K562 (cell line): ENCODE results near the gene PYGM. TPM values are rescaled to one million over a fixed set of nuclear protein-coding genes. Genes with fewer than 3 reads are reported as not detected.

Experiments used
- ATF1 ChIP-seq, 2 experiments: fragments of 450-650 bp in 1 of 2; IDR thresholded peaks; 2 replicates each; pipeline ENCODE4 v1.6.1; 2016; ENCODE audit warnings: missing compliant biosample characterization in 1 of 2, missing genetic modification characterization in 1 of 2
- BCOR ChIP-seq: fragments of 450-650 bp; IDR thresholded peaks from 2 replicates; pipeline ENCODE4 v1.6.1; 2016
- ERF ChIP-seq: fragments of 450-650 bp; formaldehyde crosslinking; IDR thresholded peaks from 2 replicates; pipeline ENCODE4 v1.4.0; 2020; ENCODE audit warnings: mild to moderate bottlenecking, mixed read lengths
- HDAC3 ChIP-seq: fragments of 450-650 bp; IDR thresholded peaks from 2 replicates; pipeline ENCODE4 v1.6.1; 2018; ENCODE audit warnings: borderline replicate concordance, mild to moderate bottlenecking, moderate library complexity; ENCODE audit not compliant: partially characterized antibody
- MCM3 ChIP-seq: fragments of 450-650 bp; IDR thresholded peaks from 2 replicates; pipeline ENCODE4 v1.6.1; 2016
- PTTG1 ChIP-seq: fragments of 450-650 bp; IDR thresholded peaks from 2 replicates; pipeline ENCODE4 v1.6.1; 2016; ENCODE audit warnings: low read depth, mild to moderate bottlenecking, missing genetic modification characterization, missing compliant biosample characterization
- SNAPC5 ChIP-seq: fragments of 250-450 bp; sonication (Bioruptor Pico); IDR thresholded peaks from 2 replicates; pipeline ENCODE4 v1.8.0; 2021; ENCODE audit warnings: moderate library complexity, mild to moderate bottlenecking, inconsistent platforms
- THRAP3 ChIP-seq: fragments of 450-650 bp; IDR thresholded peaks from 2 replicates; pipeline ENCODE4 v1.6.1; 2016; ENCODE audit warnings: mild to moderate bottlenecking, inconsistent platforms, borderline replicate concordance
- TRIM28 ChIP-seq: fragments of 450-650 bp; IDR thresholded peaks from 2 replicates; pipeline ENCODE4 v1.6.1; 2017
- ZBTB49 ChIP-seq: sonication (generic); formaldehyde crosslinking; IDR thresholded peaks from 2 replicates; pipeline ENCODE4 v1.8.0; 2022; ENCODE audit warnings: missing genetic modification reagents, mild to moderate bottlenecking, borderline replicate concordance
- ZFX ChIP-seq: sonication (generic); formaldehyde crosslinking; IDR thresholded peaks from 2 replicates; pipeline ENCODE4 v1.8.0; 2022; ENCODE audit warnings: mild to moderate bottlenecking, missing genetic modification reagents, moderate library complexity
- ZNF133 ChIP-seq: fragments of 250-450 bp; sonication (Bioruptor Pico); IDR thresholded peaks from 2 replicates; pipeline ENCODE4 v1.4.0; 2020; ENCODE audit warnings: mild to moderate bottlenecking
- ZNF174 ChIP-seq: fragments of 250-450 bp; sonication (Bioruptor Pico); IDR thresholded peaks from 2 replicates; pipeline ENCODE4 v1.4.0; 2020; ENCODE audit warnings: mild to moderate bottlenecking
- ZNF274 ChIP-seq: IDR thresholded peaks from 2 replicates; pipeline ENCODE4 v1.6.1; 2011; ENCODE audit warnings: low read depth, mild to moderate bottlenecking, low read length, moderate library complexity, borderline replicate concordance
- ZNF354B ChIP-seq: fragments of 250-450 bp; sonication (Bioruptor Pico); IDR thresholded peaks from 2 replicates; pipeline ENCODE4 v1.4.0; 2020
- ZNF507 ChIP-seq: conservative IDR thresholded peaks from 2 replicates; pipeline ENCODE4 v1.6.1; 2017; ENCODE audit warnings: missing genetic modification characterization, missing compliant biosample characterization
- ZNF609 ChIP-seq: sonication (generic); formaldehyde crosslinking; IDR thresholded peaks from 2 replicates; pipeline ENCODE4 v1.8.1; 2023; ENCODE audit warnings: missing genetic modification reagents, mild to moderate bottlenecking, borderline replicate concordance
- polyA plus RNA-seq, 8 experiments: library from polyadenylated mRNA; depleted of rRNA in 4 of 8; stranded (reverse) in 5 of 8; unstranded in 3 of 8; fragments of >200 nt; fragmentation: Nextera tagmentation in 2 of 8; fragmentation: Illumina TruSeq in 1 of 8; extraction: Ambion mirVana in 2 of 8; extraction: Trizol in 1 of 8; gene quantifications; 2 replicates each; pipeline versions ENCODE4 v1.2.1 to v1.2.3, GENCODE V29; 2011 to 2014; ENCODE audit warnings: inconsistent platforms in 1 of 8, missing spikeins in 1 of 8
- total RNA-seq, 7 experiments: library from RNA; depleted of rRNA in 6 of 7; stranded (reverse); fragments of >200 nt in 6 of 7; fragmentation: Illumina TruSeq in 2 of 7; extraction: Trizol in 2 of 7; gene quantifications; 2 replicates each; pipeline versions ENCODE4 v1.2.1 to v1.2.3, GENCODE V29; 2011 to 2021; ENCODE audit warnings: low replicate concordance in 1 of 7
- TF ChIP-seq, protein P1 (sequence below), 3 experiments: IDR thresholded peaks in 2 of 3; conservative IDR thresholded peaks in 1 of 3; 2 replicates each; pipeline ENCODE4 v1.5.1; 2011 to 2012; ENCODE audit warnings: low read length in 3 of 3, mild to moderate bottlenecking in 3 of 3, control low read depth in 2 of 3, improper control_type of control experiment in 1 of 3, inconsistent platforms in 1 of 3, low read depth in 1 of 3, mixed read lengths in 1 of 3, moderate library complexity in 1 of 3; ENCODE audit not compliant: insufficient read depth in 2 of 3

Gene PYGM
- total and polyA plus RNA-seq, 9 of the 15 experiments (the other 6 are each of a cell fraction or from before 2014, with no cell fraction given): 0.07 to 1.5 (median 0.68) TPM

DNA sequence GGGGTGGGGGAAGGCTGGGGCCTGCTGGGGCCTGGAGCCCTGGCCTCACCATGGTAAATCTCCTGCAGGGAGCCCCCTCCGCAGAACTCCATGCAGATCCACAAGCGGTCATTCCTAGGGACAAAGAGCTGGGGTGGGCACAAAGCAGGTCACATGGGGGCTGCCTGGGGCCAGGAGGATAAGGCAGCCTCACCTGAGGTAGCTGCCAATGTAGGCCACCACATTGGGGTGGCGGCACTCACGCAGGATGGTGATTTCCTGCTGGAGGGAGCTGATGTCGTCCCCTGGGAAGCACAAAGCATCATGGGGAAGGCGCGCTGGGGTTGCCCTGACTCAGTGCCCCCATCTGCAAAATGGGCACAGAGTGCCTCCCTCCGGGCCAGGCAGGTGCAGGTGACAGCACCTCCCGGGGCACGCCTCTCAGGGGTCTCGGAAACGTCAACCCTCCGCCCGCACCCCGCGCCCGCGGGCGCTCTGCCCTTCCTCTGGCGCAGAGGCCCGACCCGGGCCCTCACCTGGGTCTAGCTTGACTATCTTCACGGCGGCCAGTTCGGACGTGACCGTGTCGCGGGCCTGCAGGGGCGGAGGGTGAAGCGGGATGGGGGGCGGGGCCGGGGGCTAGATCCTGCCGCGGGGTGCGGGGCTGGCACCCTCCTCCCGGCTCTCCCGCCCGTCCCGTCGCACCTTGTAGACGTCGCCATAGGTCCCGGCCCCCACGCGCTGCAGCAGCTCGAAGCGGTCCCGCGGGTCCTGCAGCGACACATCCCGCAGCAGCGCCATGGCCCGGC, 42.8 kb upstream of the PYGM start (continued):
- TF ChIP-seq ZNF609: no peak
- no peak for TF ChIP-seq ZNF354B (CRISPR knock-in tag)
- peak; percentile 45; the same call in 1 of the 2 replicates for TF ChIP-seq ATF1 (CRISPR knock-in tag; IDR thresholded peaks at IDR 0.05)
- TF ChIP-seq ATF1 (tag; IDR thresholded peaks at IDR 0.05): no peak
- no peak for TF ChIP-seq MCM3
- no peak for TF ChIP-seq HDAC3
- TF ChIP-seq, protein P1, sequence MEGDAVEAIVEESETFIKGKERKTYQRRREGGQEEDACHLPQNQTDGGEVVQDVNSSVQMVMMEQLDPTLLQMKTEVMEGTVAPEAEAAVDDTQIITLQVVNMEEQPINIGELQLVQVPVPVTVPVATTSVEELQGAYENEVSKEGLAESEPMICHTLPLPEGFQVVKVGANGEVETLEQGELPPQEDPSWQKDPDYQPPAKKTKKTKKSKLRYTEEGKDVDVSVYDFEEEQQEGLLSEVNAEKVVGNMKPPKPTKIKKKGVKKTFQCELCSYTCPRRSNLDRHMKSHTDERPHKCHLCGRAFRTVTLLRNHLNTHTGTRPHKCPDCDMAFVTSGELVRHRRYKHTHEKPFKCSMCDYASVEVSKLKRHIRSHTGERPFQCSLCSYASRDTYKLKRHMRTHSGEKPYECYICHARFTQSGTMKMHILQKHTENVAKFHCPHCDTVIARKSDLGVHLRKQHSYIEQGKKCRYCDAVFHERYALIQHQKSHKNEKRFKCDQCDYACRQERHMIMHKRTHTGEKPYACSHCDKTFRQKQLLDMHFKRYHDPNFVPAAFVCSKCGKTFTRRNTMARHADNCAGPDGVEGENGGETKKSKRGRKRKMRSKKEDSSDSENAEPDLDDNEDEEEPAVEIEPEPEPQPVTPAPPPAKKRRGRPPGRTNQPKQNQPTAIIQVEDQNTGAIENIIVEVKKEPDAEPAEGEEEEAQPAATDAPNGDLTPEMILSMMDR (IDR thresholded peaks at IDR 0.05 in 2 of 3, conservative IDR thresholded peaks at IDR 0.05 in 1 of 3; ENCODE audit: insufficient read depth in 2 of 3, low read depth in 1 of 3, low read length in 3 of 3): no peak
- TF ChIP-seq ZNF507 (tag): no peak
- TF ChIP-seq THRAP3: no peak
- no peak for TF ChIP-seq ZNF133 (CRISPR knock-in tag)
- no peak for TF ChIP-seq ZNF174
- TF ChIP-seq BCOR: peak; percentile 68
- no peak for TF ChIP-seq SNAPC5 (CRISPR knock-in tag)
- no peak for TF ChIP-seq ERF
- peak; percentile 33; the same call in 1 of the 2 replicates for TF ChIP-seq ZFX
- no peak for TF ChIP-seq PTTG1
- no peak for TF ChIP-seq TRIM28
- no peak for TF ChIP-seq ZBTB49
- TF ChIP-seq ZNF274: no peak
